OCI-LY7 (cell line): ENCODE results near the gene PIH1D1. TPM values are rescaled to one million over a fixed set of nuclear protein-coding genes. Genes with fewer than 3 reads are reported as not detected.

Experiments
- BruUV-seq: library from RNA; stranded (reverse); fragments of 400-500 nt; replicated peaks from 2 replicates; lab custom pipeline; 2021; lab: Mats Ljungman, UMichigan
- CTCF ChIA-PET: fragments of 300-600 bp; sonication (Branson Sonifier 250); formaldehyde crosslinking; loops from one replicate; lab custom pipeline; 2022; ENCODE audit warnings: antibody characterized with exemption; ENCODE audit not compliant: unreplicated experiment; lab: Charles Lee
- POLR2A ChIA-PET: fragments of 300-600 bp; sonication (Branson Sonifier 250); formaldehyde crosslinking; loops from one replicate; lab custom pipeline; 2022; ENCODE audit warnings: antibody characterized with exemption; lab: Charles Lee
- DNase-seq: peaks from one replicate; pipeline ENCODE4 v3.0.0-alpha.2; 2015; ENCODE audit warnings: low spot score
- H2AFZ ChIP-seq: fragments of 200-600 bp; sonication (generic), shearing (Covaris generic); 2 replicates; pipeline ENCODE4 v1.6.1; 2014; ENCODE audit warnings: mild to moderate bottlenecking, antibody characterized with exemption, low read length, moderate library complexity
- H3K27ac ChIP-seq: fragments of 200-600 bp; sonication (generic); 2 replicates; pipeline ENCODE4 v1.5.1; 2014; ENCODE audit warnings: mixed run types, low read depth, mild to moderate bottlenecking, moderate library complexity, low read length, inconsistent platforms; ENCODE audit not compliant: poor library complexity, severe bottlenecking
- H3K36me3 ChIP-seq: fragments of 200-600 bp; sonication (generic); 2 replicates; pipeline ENCODE4 v1.6.1; 2014; ENCODE audit warnings: mild to moderate bottlenecking, antibody characterized with exemption, low read length, moderate library complexity, mixed read lengths; ENCODE audit not compliant: insufficient read depth
- H3K4me1 ChIP-seq: fragments of 200-600 bp; sonication (generic); 2 replicates; pipeline ENCODE4 v1.5.1; 2014; ENCODE audit warnings: mild to moderate bottlenecking, low read length; ENCODE audit not compliant: insufficient read depth, poor library complexity, severe bottlenecking
- H3K4me2 ChIP-seq: fragments of 200-600 bp; sonication (generic); 2 replicates; pipeline ENCODE4 v1.6.1; 2014; ENCODE audit warnings: mild to moderate bottlenecking, low read length
- H3K4me3 ChIP-seq: fragments of 200-600 bp; sonication (generic); 2 replicates; pipeline ENCODE4 v1.5.1; 2014; ENCODE audit warnings: mild to moderate bottlenecking, low read depth, low read length; ENCODE audit not compliant: poor library complexity, severe bottlenecking
- H3K79me2 ChIP-seq: fragments of 200-600 bp; sonication (generic); 2 replicates; pipeline ENCODE4 v1.6.1; 2016; ENCODE audit warnings: low read depth, mild to moderate bottlenecking, low read length, moderate library complexity, mixed read lengths; ENCODE audit not compliant: insufficient read depth
- H3K9me2 ChIP-seq: fragments of 200-600 bp; sonication (generic); 2 replicates; pipeline ENCODE4 v1.6.1; 2016; ENCODE audit warnings: mild to moderate bottlenecking, low read length, mixed read lengths; ENCODE audit not compliant: insufficient read depth
- H3K9me3 ChIP-seq: fragments of 200-600 bp; sonication (generic); 2 replicates; pipeline ENCODE4 v1.6.1; 2014; ENCODE audit warnings: mild to moderate bottlenecking, mixed run types, low read length, mixed read lengths
- H4K20me1 ChIP-seq: fragments of 200-600 bp; sonication (generic); 2 replicates; pipeline ENCODE4 v1.6.1; 2014; ENCODE audit warnings: mild to moderate bottlenecking, antibody characterized with exemption, low read length, moderate library complexity, mixed read lengths; ENCODE audit not compliant: insufficient read depth
- CTCF ChIP-seq: fragments of 200-600 bp; sonication (generic); conservative IDR thresholded peaks from 2 replicates; pipeline ENCODE4 v1.5.1; 2014; ENCODE audit warnings: mild to moderate bottlenecking, antibody characterized with exemption, low read length, moderate library complexity, mixed read lengths
- EZH2phosphoT487 ChIP-seq: fragments of 200-600 bp; sonication (generic); IDR thresholded peaks from 2 replicates; pipeline ENCODE4 v1.6.1; 2018; ENCODE audit warnings: low read depth, borderline replicate concordance, mild to moderate bottlenecking, mixed run types, antibody characterized with exemption, low read length, moderate library complexity, mixed read lengths
- intact Hi-C: fragments of 100-400 bp; cut with micrococcal nuclease; formaldehyde crosslinking; loops from one replicate; pipeline ENCODE4 v1.10.0; 2022; ENCODE audit not compliant: unreplicated experiment
- total RNA-seq, 2 experiments: library from RNA; depleted of rRNA in 1 of 2; stranded (reverse); fragments of >200 nt in 1 of 2; shearing (Covaris generic) in 1 of 2; gene quantifications; 2 replicates each; pipeline ENCODE4 v1.2.3, GENCODE V29; 2014 to 2022

Gene PIH1D1
- total RNA-seq, 2 experiments from 2014 or later: 95.5 to 117 TPM

GRCh38 chr19:49472936-49473335 lies 21.3 kb upstream of the PIH1D1 start:
- CTCF ChIA-PET: interaction anchor here (1.2 kb wide), 1 partner anchor 20 kb away, joined by 3 read pairs; the partner anchor contains the start of gene ALDH16A1
- Histone ChIP-seq H4K20me1 (no peaks in the 10 kb centered on the region), H3K9me2 (no peaks in the 10 kb centered on the region), H3K4me3 (no peak overlapping the region), H3K79me2 (no peaks in the 10 kb centered on the region), H3K4me2 (no peak overlapping the region), H3K36me3 (peaks cover 29% of the 10 kb centered on the region; the same call in 1 of the 2 replicates), H3K9me3 (no peaks in the 10 kb centered on the region), H3K4me1 (peaks cover 49% of the 10 kb centered on the region), H3K27ac (no peak overlapping the region), H2AFZ (no peak overlapping the region)
- POLR2A ChIA-PET: interaction anchor here (0.7 to 1.4 kb wide), 2 partner anchors 16 to 102 kb away, joined by 3 to 4 read pairs; no protein-coding TSS in a partner anchor
- no peak for TF ChIP-seq EZH2phosphoT487
- intact Hi-C loops: no loop called here
- BruUV-seq: no TSS peak
- DNase-seq: no peak

DNA sequence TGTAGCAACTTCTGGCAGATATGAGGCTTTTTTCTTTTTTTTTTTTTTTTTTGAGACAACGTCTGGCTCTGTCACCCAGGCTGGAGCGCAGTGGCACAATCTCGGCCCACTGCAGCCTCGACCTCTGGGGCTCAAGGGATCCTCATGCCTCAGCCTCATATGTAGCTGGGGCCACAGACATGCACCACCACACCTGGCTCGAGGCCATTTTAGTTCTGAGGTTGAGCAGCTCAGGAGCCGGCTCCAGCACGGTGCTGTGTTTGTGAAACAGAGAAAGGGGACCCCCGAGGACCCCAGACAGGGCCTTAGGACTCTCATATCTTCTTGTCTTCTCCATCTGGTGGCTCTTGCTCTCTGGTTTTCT lies 19.0 kb upstream of the PIH1D1 start:
- Histone ChIP-seq H2AFZ (no peak overlapping the region), H3K36me3 (peaks cover 37% of the 10 kb centered on the region), H3K27ac (peak overlapping the region; percentile 14), H3K9me2 (no peaks in the 10 kb centered on the region), H3K9me3 (no peaks in the 10 kb centered on the region), H3K4me1 (peaks cover 41% of the 10 kb centered on the region), H3K4me3 (no peak overlapping the region), H4K20me1 (no peaks in the 10 kb centered on the region), H3K4me2 (no peak overlapping the region; the same call in 1 of the 2 replicates), H3K79me2 (no peaks in the 10 kb centered on the region)
- no peak for DNase-seq
- CTCF ChIA-PET: interaction anchor here (1.2 kb wide), 1 partner anchor 79 kb away, joined by 3 read pairs; no protein-coding TSS in a partner anchor
- no peak for TF ChIP-seq EZH2phosphoT487
- TF ChIP-seq CTCF: no peak; the same call in 1 of the 2 replicates
- TSS peak; percentile 73 for BruUV-seq
- POLR2A ChIA-PET: interaction anchor here (0.7 kb wide), 1 partner anchor 16 kb away, joined by 3 read pairs; no protein-coding TSS in a partner anchor
- intact Hi-C loops: no loop called here

DNA sequence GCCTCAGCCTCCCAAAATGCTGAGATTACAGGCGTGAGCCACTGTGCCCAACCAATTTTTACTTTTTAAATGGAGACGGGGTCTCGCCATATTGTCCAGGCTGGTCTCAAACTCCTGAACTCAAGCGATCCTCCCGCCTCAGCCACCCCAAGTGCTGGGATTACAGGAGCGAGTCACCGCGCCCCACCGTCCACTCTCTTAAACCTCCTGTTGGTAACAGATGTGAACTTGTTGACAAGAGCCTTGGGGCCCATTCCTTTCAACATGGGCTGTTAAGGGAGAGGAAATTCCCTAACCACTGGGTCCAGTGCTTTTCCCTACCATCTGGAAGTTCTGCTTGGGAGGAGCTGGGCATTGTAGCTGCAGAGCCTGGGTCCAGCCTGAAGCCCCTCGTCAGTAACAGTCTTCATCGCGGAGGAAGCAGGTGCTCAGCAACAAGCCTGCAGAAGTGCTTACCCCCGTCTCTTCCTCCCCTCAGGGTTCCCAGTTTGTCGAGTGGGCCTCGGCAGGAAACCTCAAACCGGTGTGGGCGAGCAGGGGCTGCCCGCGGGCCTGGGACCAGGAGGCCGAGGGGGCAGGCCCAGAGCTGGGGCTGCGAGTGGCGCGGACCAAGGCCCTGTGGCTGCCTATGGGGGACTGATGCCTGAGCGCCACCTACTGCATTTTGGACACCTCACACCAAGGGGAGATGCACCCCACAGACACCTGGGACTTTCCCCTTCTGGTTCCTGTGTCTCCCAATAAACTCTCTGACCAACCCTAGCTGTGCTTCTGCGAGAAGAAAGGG lies 18.4 kb upstream of the PIH1D1 start:
- intact Hi-C loops: no loop called here
- H3K4me2 ChIP-seq: no peak overlapping the region; the same call in 1 of the 2 replicates
- no peaks in the 10 kb centered on the region for H3K79me2 ChIP-seq
- ChIA-PET POLR2A (interaction anchor here (0.7 kb wide), 1 partner anchor 16 kb away, joined by 3 read pairs; no protein-coding TSS in a partner anchor), CTCF (interaction anchor here (1.2 kb wide), 1 partner anchor 78 kb away, joined by 3 read pairs; no protein-coding TSS in a partner anchor)
- no peak overlapping the region for H3K4me3 ChIP-seq
- no peaks in the 10 kb centered on the region for H3K9me2 ChIP-seq
- no peak overlapping the region for H2AFZ ChIP-seq
- peaks cover 43% of the 10 kb centered on the region for H3K36me3 ChIP-seq
- no peaks in the 10 kb centered on the region for H3K9me3 ChIP-seq
- H3K27ac ChIP-seq: peak overlapping the region; percentile 14
- peak; percentile 72 for DNase-seq
- no peaks in the 10 kb centered on the region for H4K20me1 ChIP-seq
- TF ChIP-seq EZH2phosphoT487: no peak
- TF ChIP-seq CTCF: peak; percentile 83
- BruUV-seq: no TSS peak
- peaks cover 35% of the 10 kb centered on the region for H3K4me1 ChIP-seq
